Gastroesophageal sphincter (tissue), 4 donors: ENCODE measurements around the gene CAMSAP3. TPM values are rescaled to one million over a fixed set of nuclear protein-coding genes. Genes with fewer than 3 reads are reported as not detected.

Experiments
- ATAC-seq: fragments of 150-250 bp; one replicate; pipeline ENCODE4 v1.9.1; 2016; ENCODE audit warnings: mild to moderate bottlenecking, moderate library complexity
- H3K27ac ChIP-seq, 4 donors: fragments of 200-600 bp; sonication (generic) in 3 of 4; 1 replicate in 3 of 4; 2 replicates in 1 of 4; pipeline ENCODE4 v1.5.1; 2016 to 2019
- H3K27me3 ChIP-seq: fragments of 200-600 bp; sonication (generic); one replicate; pipeline ENCODE4 v1.5.1; 2019
- H3K36me3 ChIP-seq, 2 donors: fragments of 200-600 bp; sonication (generic); one replicate each; pipeline ENCODE4 v1.5.1; 2019; ENCODE audit warnings: control low read depth in 1 of 2
- H3K4me1 ChIP-seq, 3 donors: fragments of 200-600 bp; sonication (generic); 1 replicate in 2 of 3; 2 replicates in 1 of 3; pipeline ENCODE4 v1.5.1; 2016 to 2019; ENCODE audit warnings: control low read depth in 2 of 3
- H3K4me3 ChIP-seq, 2 donors: fragments of 200-600 bp; sonication (generic); one replicate each; pipeline ENCODE4 v1.5.1; 2019; ENCODE audit warnings: mild to moderate bottlenecking in 1 of 2, moderate library complexity in 1 of 2
- H3K9me3 ChIP-seq, 3 donors: fragments of 200-600 bp; sonication (generic); one replicate each; pipeline ENCODE4 v1.5.1; 2017 to 2019; ENCODE audit warnings: control low read depth in 2 of 3
- EP300 ChIP-seq: sonication (generic); formaldehyde crosslinking; IDR thresholded peaks from one replicate; pipeline ENCODE4 v1.6.1; 2017; ENCODE audit warnings: antibody characterized with exemption, mild to moderate bottlenecking
- POLR2A ChIP-seq, 2 donors: fragments of 450-650 bp; IDR thresholded peaks; one replicate each; pipeline ENCODE4 v1.6.1; 2017; ENCODE audit warnings: antibody characterized with exemption in 2 of 2, mild to moderate bottlenecking in 2 of 2, moderate library complexity in 1 of 2
- POLR2AphosphoS5 ChIP-seq: sonication (generic); formaldehyde crosslinking; IDR thresholded peaks from one replicate; pipeline ENCODE4 v1.6.1; 2017; ENCODE audit warnings: antibody characterized with exemption
- WGBS, 2 donors: methylation state at CpG; one replicate each; pipeline ENCODE4 v1.1.5; 2018; ENCODE audit warnings: low coverage in 1 of 2; 5-methylcytosine and 5-hydroxymethylcytosine counted together
- small RNA-seq, 4 donors: library from RNA; depleted of rRNA; stranded (forward); fragments of <200 nt; gene quantifications; one replicate each; pipeline ENCODE3, GENCODE V24; 2016
- total RNA-seq, 4 donors: library from RNA; depleted of rRNA; stranded (reverse); fragments of >200 nt; gene quantifications; one replicate each; pipeline ENCODE4 v1.1.0, GENCODE V29; 2016
- TF ChIP-seq, protein P1 (sequence below), 4 experiments: fragments of 200-600 bp in 2 of 4; fragments of 450-650 bp in 2 of 4; sonication (generic) in 1 of 4; IDR thresholded peaks; one replicate each; pipeline ENCODE4 v1.5.1; 2017 to 2019; ENCODE audit warnings: antibody characterized with exemption in 4 of 4, mild to moderate bottlenecking in 2 of 4, moderate library complexity in 2 of 4

Gene CAMSAP3
- total RNA-seq, 4 donors from 2014 or later, result 0.46 to 2.1 TPM; not detected in 2

DNA sequence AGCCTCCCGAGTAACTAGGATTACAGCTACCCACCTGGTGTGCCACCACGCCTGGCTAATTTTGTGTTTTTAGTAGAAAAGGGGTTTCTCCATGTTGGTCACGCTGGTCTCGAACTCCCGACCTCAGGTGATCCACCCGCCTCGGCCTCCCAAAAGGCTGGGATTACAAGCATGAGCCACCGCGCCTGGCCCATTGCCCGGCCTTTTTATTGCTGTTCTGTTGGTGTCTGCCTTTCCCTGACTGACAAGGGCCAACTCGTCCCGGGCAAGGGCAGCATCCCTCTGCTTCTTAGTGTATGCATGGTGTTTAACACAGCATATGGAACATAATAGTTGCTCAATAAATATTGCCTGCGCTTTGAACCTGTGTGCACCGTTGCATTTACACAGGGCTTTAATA, 67.0 kb downstream of the CAMSAP3 start:
- TF ChIP-seq, protein P1, sequence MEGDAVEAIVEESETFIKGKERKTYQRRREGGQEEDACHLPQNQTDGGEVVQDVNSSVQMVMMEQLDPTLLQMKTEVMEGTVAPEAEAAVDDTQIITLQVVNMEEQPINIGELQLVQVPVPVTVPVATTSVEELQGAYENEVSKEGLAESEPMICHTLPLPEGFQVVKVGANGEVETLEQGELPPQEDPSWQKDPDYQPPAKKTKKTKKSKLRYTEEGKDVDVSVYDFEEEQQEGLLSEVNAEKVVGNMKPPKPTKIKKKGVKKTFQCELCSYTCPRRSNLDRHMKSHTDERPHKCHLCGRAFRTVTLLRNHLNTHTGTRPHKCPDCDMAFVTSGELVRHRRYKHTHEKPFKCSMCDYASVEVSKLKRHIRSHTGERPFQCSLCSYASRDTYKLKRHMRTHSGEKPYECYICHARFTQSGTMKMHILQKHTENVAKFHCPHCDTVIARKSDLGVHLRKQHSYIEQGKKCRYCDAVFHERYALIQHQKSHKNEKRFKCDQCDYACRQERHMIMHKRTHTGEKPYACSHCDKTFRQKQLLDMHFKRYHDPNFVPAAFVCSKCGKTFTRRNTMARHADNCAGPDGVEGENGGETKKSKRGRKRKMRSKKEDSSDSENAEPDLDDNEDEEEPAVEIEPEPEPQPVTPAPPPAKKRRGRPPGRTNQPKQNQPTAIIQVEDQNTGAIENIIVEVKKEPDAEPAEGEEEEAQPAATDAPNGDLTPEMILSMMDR (IDR thresholded peaks at IDR 0.05), result no peak
- TF ChIP-seq POLR2AphosphoS5, result no peak
- no peak for TF ChIP-seq POLR2A (IDR thresholded peaks at IDR 0.05)
- no peak for TF ChIP-seq EP300
- no peaks in the 10 kb centered on the region for H3K9me3 ChIP-seq
- H3K27me3 ChIP-seq, result peaks cover 83% of the 10 kb centered on the region
- no peak overlapping the region for H3K27ac ChIP-seq
- ATAC-seq, result no peak
- H3K4me1 ChIP-seq, result no peaks in the 10 kb centered on the region
- H3K4me3 ChIP-seq, result no peak overlapping the region
- H3K36me3 ChIP-seq, result no peaks in the 10 kb centered on the region
- WGBS, 2 donors, result 72 to 80% methylated on average over 4 to 11 of the region's 14 CpGs

DNA sequence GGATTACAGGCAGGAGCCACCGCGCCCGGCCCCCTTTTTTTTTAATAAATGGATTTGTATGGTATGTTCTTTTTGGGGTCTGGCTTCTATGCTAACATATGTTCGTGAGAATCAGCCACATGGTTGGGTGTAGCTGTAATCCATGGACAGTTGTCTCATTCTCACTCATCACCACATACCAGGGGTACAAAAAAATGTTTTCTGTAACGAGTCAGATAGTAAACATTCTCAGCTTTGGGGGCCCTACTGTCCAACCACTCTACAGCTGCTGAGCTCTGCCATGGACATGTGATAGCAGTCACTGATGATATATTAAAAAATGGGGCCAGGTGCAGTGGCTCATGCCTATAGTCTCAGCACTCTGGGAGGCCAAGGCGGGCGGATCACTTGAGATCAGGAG, 68.0 kb downstream of the CAMSAP3 start:
- Histone ChIP-seq H3K4me3 (no peak overlapping the region), H3K36me3 (no peaks in the 10 kb centered on the region), H3K27ac (no peak overlapping the region), H3K4me1 (no peaks in the 10 kb centered on the region), H3K27me3 (peaks cover 83% of the 10 kb centered on the region), H3K9me3 (no peaks in the 10 kb centered on the region)
- no peak for TF ChIP-seq POLR2A (IDR thresholded peaks at IDR 0.05)
- TF ChIP-seq, protein P1 (IDR thresholded peaks at IDR 0.05), result no peak
- no peak for TF ChIP-seq EP300
- no peak for TF ChIP-seq POLR2AphosphoS5
- ATAC-seq, result no peak
- WGBS, 2 donors, result 37 to 65% methylated on average over 2 to 7 of the region's 7 CpGs

DNA sequence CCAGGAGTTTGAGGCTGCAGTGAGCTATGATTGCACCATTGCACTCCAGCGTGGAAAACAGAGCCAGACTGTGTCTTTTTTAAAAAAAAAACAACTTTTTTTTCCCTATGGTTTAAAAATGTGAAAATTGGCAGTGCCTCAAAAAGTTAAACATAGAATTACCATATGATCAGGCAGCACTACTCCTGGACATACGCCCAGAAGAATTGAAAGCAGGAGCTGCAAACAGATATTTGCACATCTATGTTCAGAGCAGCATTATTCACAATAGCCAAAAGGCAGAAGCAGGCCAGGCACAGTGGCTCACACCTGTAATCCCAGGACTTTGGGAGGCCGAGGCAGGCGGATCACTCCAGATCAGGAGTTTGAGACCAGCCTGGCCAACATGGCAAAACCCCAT, 69.4 kb downstream of the CAMSAP3 start:
- peaks cover 84% of the 10 kb centered on the region for H3K27me3 ChIP-seq
- no peaks in the 10 kb centered on the region for H3K4me1 ChIP-seq
- WGBS, 2 donors, result 11 to 38% methylated on average over 4 of the region's 4 CpGs
- H3K9me3 ChIP-seq, result no peaks in the 10 kb centered on the region
- H3K27ac ChIP-seq, result no peak overlapping the region
- H3K36me3 ChIP-seq, result no peaks in the 10 kb centered on the region
- H3K4me3 ChIP-seq, result no peak overlapping the region
- TF ChIP-seq EP300 (no peak), POLR2A (IDR thresholded peaks at IDR 0.05) (no peak), POLR2AphosphoS5 (no peak)
- TF ChIP-seq, protein P1 (IDR thresholded peaks at IDR 0.05), result no peak
- no peak for ATAC-seq

Small RNA genes lying within 50 kb of the gene (small RNA-seq; reads per million reads assigned to genes)
- 0 reads per million in 4 donors for gene MIR6792

Other genes starting within 250 kb of the CAMSAP3 start
- gene ARHGEF18, start 246.9 kb upstream of the CAMSAP3 start, total RNA-seq, result 10 to 100 TPM; 21.3 to 45.2 (median 30.4) TPM
- 1 to 10 TPM; 1.0 to 3.1 (median 1.9) TPM for gene PEX11G, start 106.8 kb upstream of the CAMSAP3 start, total RNA-seq
- gene ZNF358, start 79.8 kb upstream of the CAMSAP3 start, total RNA-seq, result 100 to 1,000 TPM in 2 of 4 donors, 10 to 100 TPM in 2; 63.9 to 153 (median 98.7) TPM
- 10 to 100 TPM in 3 of 4 donors, 1 to 10 TPM in 1; 7.4 to 18.4 (median 17.5) TPM for gene MCOLN1, start 73.2 kb upstream of the CAMSAP3 start, total RNA-seq
- gene PNPLA6, start 60.1 kb upstream of the CAMSAP3 start, total RNA-seq, result 100 to 1,000 TPM in 1 of 4 donors, 10 to 100 TPM in 3; 54.9 to 111 (median 75.2) TPM
- 10 to 100 TPM; 36.7 to 50.6 (median 42.5) TPM for gene XAB2, start 33.7 kb downstream of the CAMSAP3 start, total RNA-seq
- 10 to 100 TPM; 12.0 to 26.8 (median 17.8) TPM for gene PET100, start 33.9 kb downstream of the CAMSAP3 start, total RNA-seq
- not detected for gene PCP2, start 37.9 kb downstream of the CAMSAP3 start, total RNA-seq
- gene STXBP2, start 41.2 kb downstream of the CAMSAP3 start, total RNA-seq, result 10 to 100 TPM in 3 of 4 donors, 1 to 10 TPM in 1; 4.4 to 16.9 (median 14.1) TPM
- not detected for gene RETN, start 73.2 kb downstream of the CAMSAP3 start, total RNA-seq
- 1 to 10 TPM in 1 of 4 donors, under 1 TPM in 2, not detected in 1; 0.67 to 1.2 (median 0.96) TPM for gene MCEMP1, start 81.2 kb downstream of the CAMSAP3 start, total RNA-seq
- gene TRAPPC5, start 85.0 kb downstream of the CAMSAP3 start, total RNA-seq, result 10 to 100 TPM; 56.0 to 69.0 (median 64.0) TPM
- 1 to 10 TPM in 1 of 4 donors, not detected in 3; 1.2 TPM for gene FCER2, start 106.3 kb downstream of the CAMSAP3 start, total RNA-seq
- 1 to 10 TPM in 3 of 4 donors, not detected in 1; 1.1 to 6.8 (median 5.5) TPM for gene CLEC4G, start 136.2 kb downstream of the CAMSAP3 start, total RNA-seq
- gene CD209, start 151.7 kb downstream of the CAMSAP3 start, total RNA-seq, result 10 to 100 TPM in 2 of 4 donors, 1 to 10 TPM in 1, under 1 TPM in 1; 0.78 to 11.4 (median 8.0) TPM
- not detected for gene CLEC4M, start 167.4 kb downstream of the CAMSAP3 start, total RNA-seq
- gene EVI5L, start 234.4 kb downstream of the CAMSAP3 start, total RNA-seq, result 10 to 100 TPM; 17.3 to 46.3 (median 22.2) TPM